ENCODE measurements around the gene AIDA. TPM values are rescaled to one million over a fixed set of nuclear protein-coding genes. Genes with fewer than 3 reads are reported as not detected.

The AIDA gene
- total RNA-seq, 2 experiments from 2014 or later: 54.3 to 61.6 TPM

DNA sequence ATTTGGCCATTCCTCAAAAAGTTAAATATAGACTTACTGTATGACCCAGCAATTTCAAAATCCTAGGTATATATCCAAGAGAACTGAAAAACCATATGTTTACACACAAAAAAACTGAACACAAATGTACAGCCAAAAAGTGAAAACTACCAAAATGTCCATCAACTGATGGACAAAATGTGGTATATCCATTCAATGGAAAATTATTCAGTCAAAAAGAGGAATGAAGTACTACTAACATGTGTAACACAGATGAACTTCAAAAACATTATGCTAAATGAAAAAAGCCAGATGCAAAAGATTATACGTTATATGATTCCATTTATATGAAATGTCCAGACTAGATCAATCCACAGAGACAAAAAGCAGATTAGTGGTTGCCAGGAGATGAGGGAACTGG, 8.0 kb downstream of the AIDA start:
- Mint-ChIP-seq H3K27me3 (no peaks in the 10 kb centered on the region), H3K4me3 (no peak overlapping the region), H3K27ac (no peak overlapping the region), H3K4me1 (ENCODE audit: low read depth) (peaks cover 43% of the 10 kb centered on the region), H3K36me3 (ENCODE audit: low read depth) (peaks cover 39% of the 10 kb centered on the region), H3K9me3 (peaks cover 4% of the 10 kb centered on the region)
- POLR2A ChIA-PET: no interaction called here
- TF ChIP-seq, protein P1, sequence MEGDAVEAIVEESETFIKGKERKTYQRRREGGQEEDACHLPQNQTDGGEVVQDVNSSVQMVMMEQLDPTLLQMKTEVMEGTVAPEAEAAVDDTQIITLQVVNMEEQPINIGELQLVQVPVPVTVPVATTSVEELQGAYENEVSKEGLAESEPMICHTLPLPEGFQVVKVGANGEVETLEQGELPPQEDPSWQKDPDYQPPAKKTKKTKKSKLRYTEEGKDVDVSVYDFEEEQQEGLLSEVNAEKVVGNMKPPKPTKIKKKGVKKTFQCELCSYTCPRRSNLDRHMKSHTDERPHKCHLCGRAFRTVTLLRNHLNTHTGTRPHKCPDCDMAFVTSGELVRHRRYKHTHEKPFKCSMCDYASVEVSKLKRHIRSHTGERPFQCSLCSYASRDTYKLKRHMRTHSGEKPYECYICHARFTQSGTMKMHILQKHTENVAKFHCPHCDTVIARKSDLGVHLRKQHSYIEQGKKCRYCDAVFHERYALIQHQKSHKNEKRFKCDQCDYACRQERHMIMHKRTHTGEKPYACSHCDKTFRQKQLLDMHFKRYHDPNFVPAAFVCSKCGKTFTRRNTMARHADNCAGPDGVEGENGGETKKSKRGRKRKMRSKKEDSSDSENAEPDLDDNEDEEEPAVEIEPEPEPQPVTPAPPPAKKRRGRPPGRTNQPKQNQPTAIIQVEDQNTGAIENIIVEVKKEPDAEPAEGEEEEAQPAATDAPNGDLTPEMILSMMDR (IDR thresholded peaks at IDR 0.05): no peak
- no peak for ATAC-seq
- intact Hi-C loops (cut with micrococcal nuclease): no loop called here
- no peak for DNase-seq
- CTCF ChIA-PET: interaction anchor here (1.1 kb wide), 1 partner anchor 420 kb away, joined by 3 read pairs; no protein-coding TSS in a partner anchor

DNA sequence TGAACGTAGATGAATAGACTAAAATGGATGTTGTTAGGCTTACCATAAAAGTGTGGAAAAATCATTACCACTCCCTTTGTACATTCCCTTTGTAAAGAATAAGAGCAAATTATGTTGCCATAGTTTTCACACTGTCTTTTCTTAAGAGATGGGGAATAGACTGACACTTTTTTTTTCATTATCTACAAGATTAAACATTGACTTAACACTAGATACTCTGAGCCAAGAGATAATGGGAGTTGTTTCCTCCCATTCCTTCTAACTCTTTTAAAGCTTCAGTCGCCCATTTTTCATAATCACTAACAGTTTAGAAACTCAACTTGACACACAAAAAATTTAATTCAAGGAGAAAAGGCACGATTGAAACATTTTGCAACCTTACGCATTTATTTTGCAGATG, 10.1 kb downstream of the AIDA start:
- peaks cover 33% of the 10 kb centered on the region for H3K36me3 Mint-ChIP-seq (ENCODE audit: low read depth)
- TF ChIP-seq, protein P1 (IDR thresholded peaks at IDR 0.05): no peak
- intact Hi-C loops (cut with micrococcal nuclease): no loop called here
- no peak for DNase-seq
- CTCF ChIA-PET: no interaction called here
- H3K4me1 Mint-ChIP-seq (ENCODE audit: low read depth): peaks cover 33% of the 10 kb centered on the region
- no peak for ATAC-seq
- peaks cover 4% of the 10 kb centered on the region for H3K9me3 Mint-ChIP-seq
- H3K27me3 Mint-ChIP-seq: no peaks in the 10 kb centered on the region
- POLR2A ChIA-PET: no interaction called here
- H3K4me3 Mint-ChIP-seq: no peak overlapping the region
- H3K27ac Mint-ChIP-seq: no peak overlapping the region

DNA sequence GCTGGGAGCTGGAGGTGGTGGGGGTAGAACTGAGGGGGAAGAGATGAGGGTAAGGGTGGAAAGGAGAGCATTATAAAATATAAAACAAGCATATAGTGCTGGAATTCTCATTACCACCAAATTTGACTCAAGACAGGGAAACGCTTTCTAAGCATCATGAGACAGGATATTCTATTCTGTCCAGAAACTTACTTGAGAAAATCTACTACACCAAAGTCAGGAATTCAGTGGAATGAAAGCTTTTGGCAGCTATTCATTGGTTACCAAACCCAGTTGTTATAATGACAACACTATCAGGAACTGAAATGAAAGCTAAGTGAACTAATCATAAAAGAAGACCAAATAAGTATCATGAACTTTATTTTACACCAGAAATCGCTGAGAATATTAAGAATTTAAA, 14.5 kb downstream of the AIDA start:
- intact Hi-C loops (cut with micrococcal nuclease): no loop called here
- ChIA-PET POLR2A (no interaction called here), CTCF (no interaction called here)
- H3K4me1 Mint-ChIP-seq (ENCODE audit: low read depth): peaks cover 15% of the 10 kb centered on the region
- no peak overlapping the region for H3K4me3 Mint-ChIP-seq
- no peaks in the 10 kb centered on the region for H3K9me3 Mint-ChIP-seq
- no peak for ATAC-seq
- TF ChIP-seq, protein P1 (IDR thresholded peaks at IDR 0.05): no peak
- no peak for DNase-seq
- H3K36me3 Mint-ChIP-seq (ENCODE audit: low read depth): peaks cover 12% of the 10 kb centered on the region
- H3K27me3 Mint-ChIP-seq: no peaks in the 10 kb centered on the region
- H3K27ac Mint-ChIP-seq: no peak overlapping the region

DNA sequence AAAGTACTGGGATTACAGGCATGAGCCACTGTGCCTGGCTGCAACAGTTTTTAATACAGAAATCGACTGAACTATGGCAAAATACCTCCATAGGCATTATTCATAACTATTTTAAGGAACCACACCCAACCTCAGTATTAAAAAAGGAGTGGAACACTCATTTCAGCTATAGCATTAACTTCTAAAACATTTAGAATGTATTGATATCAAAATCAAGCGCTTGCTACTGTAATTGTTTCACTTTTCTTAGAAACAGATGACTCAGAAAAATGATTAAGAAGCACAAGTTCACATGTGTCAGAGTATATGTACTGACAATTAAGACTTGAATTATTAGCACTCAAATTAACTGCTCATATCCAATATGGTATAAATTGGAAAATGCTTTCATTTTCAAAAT, 15.1 kb downstream of the AIDA start:
- no peak for DNase-seq
- Mint-ChIP-seq H3K27ac (no peak overlapping the region), H3K9me3 (no peaks in the 10 kb centered on the region), H3K4me3 (no peak overlapping the region), H3K4me1 (ENCODE audit: low read depth) (peaks cover 12% of the 10 kb centered on the region), H3K36me3 (ENCODE audit: low read depth) (peaks cover 11% of the 10 kb centered on the region), H3K27me3 (no peaks in the 10 kb centered on the region)
- TF ChIP-seq, protein P1 (IDR thresholded peaks at IDR 0.05): no peak
- CTCF ChIA-PET: no interaction called here
- ATAC-seq: peak; percentile 30
- intact Hi-C loops (cut with micrococcal nuclease): no loop called here
- POLR2A ChIA-PET: interaction anchor here (1.3 kb wide), 1 partner anchor 16 kb away, joined by 3 read pairs; no protein-coding TSS in a partner anchor

DNA sequence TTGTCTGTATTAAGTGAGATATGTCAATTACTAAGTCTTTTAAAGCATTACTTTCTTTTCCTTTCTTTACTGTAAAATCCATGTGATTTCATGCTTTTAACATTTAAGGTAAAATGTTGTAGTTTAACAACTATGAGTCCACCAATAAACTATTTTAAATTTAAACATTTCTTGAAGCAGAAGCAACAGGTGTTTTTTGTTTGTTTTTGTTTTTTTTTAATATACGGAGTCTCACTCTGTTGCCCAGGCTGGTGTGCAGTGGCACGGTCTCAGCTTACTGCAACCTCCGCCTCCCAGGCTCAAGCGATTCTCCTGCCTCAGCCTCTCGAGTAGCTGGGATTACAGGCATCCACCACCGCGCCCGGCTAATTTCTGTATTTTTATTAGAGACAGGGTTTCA, 15.6 kb downstream of the AIDA start:
- POLR2A ChIA-PET: interaction anchor here (1.3 kb wide), 1 partner anchor 16 kb away, joined by 3 read pairs; no protein-coding TSS in a partner anchor
- TF ChIP-seq, protein P1 (IDR thresholded peaks at IDR 0.05): no peak
- H3K36me3 Mint-ChIP-seq (ENCODE audit: low read depth): peaks cover 11% of the 10 kb centered on the region
- H3K4me3 Mint-ChIP-seq: no peak overlapping the region
- H3K9me3 Mint-ChIP-seq: no peaks in the 10 kb centered on the region
- H3K27me3 Mint-ChIP-seq: no peaks in the 10 kb centered on the region
- intact Hi-C loops (cut with micrococcal nuclease): no loop called here
- no peak for DNase-seq
- H3K27ac Mint-ChIP-seq: no peak overlapping the region
- CTCF ChIA-PET: no interaction called here
- H3K4me1 Mint-ChIP-seq (ENCODE audit: low read depth): peaks cover 12% of the 10 kb centered on the region
- no peak for ATAC-seq
